SJCRH30 (cell line): ENCODE results near the gene UTP25. TPM values are rescaled to one million over a fixed set of nuclear protein-coding genes. Genes with fewer than 3 reads are reported as not detected.
A peak's percentile ranks its signal among the peaks of the same experiment; 100 is the strongest.

Source experiments
- DNase-seq, 2 experiments: peaks; one replicate each; pipeline ENCODE4 v3.0.0-alpha.2; 2015 to 2020
- H3K27ac ChIP-seq: fragments of 250-450 bp; sonication (Bioruptor Pico); 2 replicates; pipeline ENCODE4 v1.5.1; 2020; ENCODE audit warnings: mild to moderate bottlenecking, moderate library complexity
- H3K27me3 ChIP-seq: fragments of 250-450 bp; sonication (Bioruptor Pico); 2 replicates; pipeline ENCODE4 v1.5.1; 2020; ENCODE audit warnings: mild to moderate bottlenecking, moderate library complexity
- H3K36me3 ChIP-seq: fragments of 250-450 bp; sonication (Bioruptor Pico); 2 replicates; pipeline ENCODE4 v1.5.1; 2020; ENCODE audit warnings: mild to moderate bottlenecking, moderate library complexity
- H3K4me1 ChIP-seq: fragments of 250-450 bp; sonication (Bioruptor Pico); 2 replicates; pipeline ENCODE4 v1.5.1; 2020; ENCODE audit warnings: mild to moderate bottlenecking, moderate library complexity
- H3K4me3 ChIP-seq: fragments of 250-450 bp; sonication (Bioruptor Pico); 2 replicates; pipeline ENCODE4 v1.5.1; 2020; ENCODE audit warnings: mild to moderate bottlenecking, moderate library complexity
- H3K9me3 ChIP-seq: fragments of 250-450 bp; sonication (Bioruptor Pico); replicated peaks from 2 replicates; pipeline ENCODE4 v1.5.1; 2020; ENCODE audit warnings: mild to moderate bottlenecking, moderate library complexity
- total RNA-seq: library from RNA; depleted of rRNA; stranded (reverse); fragments of >200 nt; shearing (Covaris generic); gene quantifications from 2 replicates; pipeline ENCODE4 v1.2.3, GENCODE V29; 2014

UTP25 gene
- total RNA-seq, 1 experiment from 2014 or later: 14.2 TPM

- H3K27me3 ChIP-seq: no peaks in the 10 kb centered on the region
- peak; percentile 30 to 63 for DNase-seq
- H3K27ac ChIP-seq: no peak overlapping the region
- peaks cover 22% of the 10 kb centered on the region for H3K4me1 ChIP-seq
- H3K36me3 ChIP-seq: no peaks in the 10 kb centered on the region
- no peak overlapping the region for H3K4me3 ChIP-seq
- peaks cover 8% of the 10 kb centered on the region; the same call in 1 of the 2 replicates for H3K9me3 ChIP-seq
These were observed 34.9 kb downstream of the UTP25 start for GRCh38 chr1:209862391-209863356.

- Histone ChIP-seq H3K4me1 (peaks cover 22% of the 10 kb centered on the region), H3K27ac (no peak overlapping the region), H3K4me3 (no peak overlapping the region), H3K36me3 (no peaks in the 10 kb centered on the region), H3K9me3 (peaks cover 9% of the 10 kb centered on the region; the same call in 1 of the 2 replicates), H3K27me3 (no peaks in the 10 kb centered on the region)
- DNase-seq: no peak
These were observed 36.2 kb downstream of the UTP25 start for GRCh38 chr1:209863766-209864485.

- DNase-seq: no peak
These were observed 38.4 kb downstream of the UTP25 start for GRCh38 chr1:209866201-209866600.

DNA sequence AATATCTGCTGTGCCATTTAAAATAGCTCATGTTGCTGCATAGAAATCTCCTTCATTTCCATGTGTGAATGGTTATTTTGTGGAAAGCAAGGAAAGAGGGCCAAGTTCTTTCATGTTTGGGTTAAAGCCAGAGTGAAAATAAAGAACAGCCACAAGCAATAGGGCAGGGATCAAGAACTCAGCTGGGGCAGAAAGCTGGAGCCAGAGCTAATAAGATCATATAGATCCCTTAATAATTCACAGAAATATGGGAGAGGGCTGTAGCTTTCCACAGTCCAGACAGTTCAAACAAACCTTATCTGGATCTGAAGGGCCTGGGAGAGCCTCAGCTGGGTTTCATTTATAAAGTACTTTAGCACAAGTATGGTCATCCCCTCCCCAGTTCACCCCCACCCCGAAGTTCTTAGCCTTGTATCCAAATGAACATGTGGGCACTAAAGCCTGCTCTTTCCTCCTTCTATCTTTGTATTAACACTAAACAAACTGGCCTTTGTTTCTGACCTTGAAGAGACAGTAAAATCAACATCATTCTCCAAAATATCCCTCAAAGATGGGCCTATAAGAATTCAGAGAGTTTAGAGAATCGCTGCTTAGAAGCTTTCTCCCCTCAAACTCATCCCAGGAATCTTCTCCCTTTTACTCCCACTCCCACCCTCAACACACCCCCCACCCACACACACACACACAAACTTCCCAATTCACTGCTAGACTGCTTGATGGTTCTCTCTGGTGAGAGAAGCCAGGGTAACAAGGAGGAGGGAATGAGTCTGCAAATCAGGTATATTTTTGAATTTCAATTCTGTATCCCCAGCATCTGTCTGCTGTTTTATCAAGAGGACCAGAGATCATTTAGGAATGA, 41.7 kb downstream of the UTP25 start:
- H3K4me1 ChIP-seq: peaks cover 12% of the 10 kb centered on the region
- no peaks in the 10 kb centered on the region for H3K27me3 ChIP-seq
- peaks cover 9% of the 10 kb centered on the region; the same call in 1 of the 2 replicates for H3K9me3 ChIP-seq
- H3K36me3 ChIP-seq: no peaks in the 10 kb centered on the region; the same call in 1 of the 2 replicates
- no peak for DNase-seq
- no peak overlapping the region for H3K4me3 ChIP-seq
- no peak overlapping the region for H3K27ac ChIP-seq

More at GRCh38 chr1:209866201-209866600, 38.4 kb downstream of the UTP25 start:
- Histone ChIP-seq H3K36me3 (no peaks in the 10 kb centered on the region; the same call in 1 of the 2 replicates), H3K4me1 (peaks cover 17% of the 10 kb centered on the region), H3K9me3 (peaks cover 9% of the 10 kb centered on the region; the same call in 1 of the 2 replicates), H3K27me3 (no peaks in the 10 kb centered on the region), H3K27ac (no peak overlapping the region), H3K4me3 (no peak overlapping the region)

GRCh38 chr1:209870151-209870831, 42.5 kb downstream of the UTP25 start:
- H3K27ac ChIP-seq: no peak overlapping the region
- H3K9me3 ChIP-seq: peaks cover 9% of the 10 kb centered on the region; the same call in 1 of the 2 replicates
- H3K27me3 ChIP-seq: no peaks in the 10 kb centered on the region
- H3K4me3 ChIP-seq: no peak overlapping the region
- peaks cover 13% of the 10 kb centered on the region for H3K4me1 ChIP-seq
- DNase-seq: no peak
- no peaks in the 10 kb centered on the region; the same call in 1 of the 2 replicates for H3K36me3 ChIP-seq

DNA sequence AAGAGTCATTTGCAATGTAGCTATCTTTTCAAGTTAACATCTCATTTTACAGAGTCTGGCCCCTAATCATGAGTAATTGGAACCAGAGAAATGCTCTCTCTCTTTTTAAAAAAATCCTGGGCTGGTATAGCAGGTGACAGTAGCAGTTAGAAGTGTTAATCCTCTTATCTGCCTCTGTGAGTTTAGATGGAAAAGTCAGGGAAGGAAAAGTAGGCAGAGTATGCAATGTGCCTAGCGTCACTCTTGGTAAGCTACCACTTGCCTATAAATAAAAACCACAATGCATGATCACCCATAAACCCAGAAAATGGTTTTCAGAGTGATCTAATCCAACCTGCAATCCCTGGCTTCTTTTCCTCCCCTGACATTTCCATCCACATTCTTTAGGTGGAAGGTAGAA, 43.2 kb downstream of the UTP25 start:
- DNase-seq: no peak
- no peak overlapping the region for H3K4me3 ChIP-seq
- peaks cover 20% of the 10 kb centered on the region for H3K4me1 ChIP-seq
- H3K36me3 ChIP-seq: no peaks in the 10 kb centered on the region; the same call in 1 of the 2 replicates
- H3K27me3 ChIP-seq: no peaks in the 10 kb centered on the region
- H3K9me3 ChIP-seq: peaks cover 9% of the 10 kb centered on the region; the same call in 1 of the 2 replicates
- H3K27ac ChIP-seq: no peak overlapping the region

- Histone ChIP-seq H3K36me3 (no peaks in the 10 kb centered on the region; the same call in 1 of the 2 replicates), H3K4me1 (peaks cover 23% of the 10 kb centered on the region), H3K9me3 (peaks cover 7% of the 10 kb centered on the region; the same call in 1 of the 2 replicates), H3K4me3 (no peak overlapping the region), H3K27me3 (no peaks in the 10 kb centered on the region), H3K27ac (no peak overlapping the region)
- DNase-seq: no peak
These were observed 43.7 kb downstream of the UTP25 start for GRCh38 chr1:209871430-209871829.

DNA sequence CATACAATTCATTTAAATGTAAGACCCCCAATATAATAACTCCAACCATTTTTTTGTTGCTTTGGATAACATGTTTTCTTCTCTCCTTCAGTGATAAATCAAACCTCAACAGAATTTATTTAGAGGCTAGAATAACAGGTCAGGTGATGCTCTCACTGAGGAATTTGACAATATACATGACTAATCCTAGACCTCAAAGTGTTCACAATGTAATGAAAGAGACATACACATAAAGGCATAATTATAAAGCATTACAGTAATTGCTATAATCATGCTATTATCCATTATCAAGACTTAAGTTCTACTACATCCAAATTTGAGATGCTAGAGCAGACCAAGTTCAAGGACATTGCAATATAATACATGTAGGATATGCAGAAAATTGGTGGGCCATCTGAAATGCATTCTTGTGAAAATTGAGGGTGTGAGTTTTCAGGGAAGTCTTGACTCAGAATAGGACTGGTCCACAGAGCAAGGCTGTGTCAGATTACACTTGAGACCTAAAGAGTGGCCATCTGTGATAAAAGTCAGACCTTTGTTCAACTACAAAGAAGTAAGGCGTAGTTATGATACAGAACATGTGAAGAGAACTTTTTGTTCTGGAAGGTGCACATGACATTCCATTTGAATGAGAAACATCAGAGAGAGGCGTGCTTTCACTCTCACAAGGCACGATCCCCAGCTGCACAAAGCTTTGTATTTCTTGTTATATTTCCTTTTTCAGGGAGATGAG, 45.5 kb downstream of the UTP25 start:
- H3K36me3 ChIP-seq: no peaks in the 10 kb centered on the region; the same call in 1 of the 2 replicates
- H3K9me3 ChIP-seq: no peaks in the 10 kb centered on the region
- no peaks in the 10 kb centered on the region for H3K27me3 ChIP-seq
- peaks cover 37% of the 10 kb centered on the region for H3K4me1 ChIP-seq
- H3K27ac ChIP-seq: no peak overlapping the region
- DNase-seq: no peak
- no peak overlapping the region for H3K4me3 ChIP-seq

DNA sequence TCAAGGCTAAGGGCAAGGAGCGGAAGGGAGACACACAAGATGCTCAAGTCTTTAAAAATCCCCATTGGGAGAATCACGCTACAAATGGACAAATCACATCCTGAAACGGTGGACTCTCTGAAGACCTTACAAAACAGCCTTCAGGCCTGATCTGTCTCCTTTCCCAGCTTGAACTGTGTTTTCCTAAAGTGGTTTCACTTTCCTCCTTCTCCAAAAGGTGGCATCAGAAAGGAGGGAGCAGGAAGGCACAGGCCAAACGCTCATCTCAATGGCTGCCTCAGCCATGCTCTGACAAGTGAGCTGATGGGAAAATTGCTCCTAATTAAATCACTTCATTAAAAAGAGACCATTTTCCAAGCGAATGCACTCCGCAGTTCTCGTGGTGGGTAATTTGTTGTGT, 47.7 kb downstream of the UTP25 start:
- peak overlapping the region; percentile 35 for H3K4me3 ChIP-seq
- peak; percentile 66 to 83 for DNase-seq
- H3K27me3 ChIP-seq: no peaks in the 10 kb centered on the region
- peaks cover 49% of the 10 kb centered on the region for H3K4me1 ChIP-seq
- H3K36me3 ChIP-seq: no peaks in the 10 kb centered on the region; the same call in 1 of the 2 replicates
- no peaks in the 10 kb centered on the region for H3K9me3 ChIP-seq
- peak overlapping the region; percentile 96 for H3K27ac ChIP-seq

- Histone ChIP-seq H3K4me1 (peaks cover 49% of the 10 kb centered on the region), H3K27ac (peak overlapping the region; percentile 96), H3K9me3 (no peaks in the 10 kb centered on the region), H3K4me3 (peak overlapping the region; percentile 35), H3K36me3 (no peaks in the 10 kb centered on the region), H3K27me3 (no peaks in the 10 kb centered on the region)
- DNase-seq: peak; percentile 88 to 96
These were observed 48.5 kb downstream of the UTP25 start for GRCh38 chr1:209876078-209876800.

- Histone ChIP-seq H3K4me3 (no peak overlapping the region), H3K27ac (peak overlapping the region; percentile 96), H3K27me3 (no peaks in the 10 kb centered on the region)
These were observed 49.5 kb downstream of the UTP25 start for GRCh38 chr1:209877087-209877764.

GRCh38 chr1:209878964-209879363, 51.2 kb downstream of the UTP25 start:
- Histone ChIP-seq H3K27ac (peak overlapping the region; percentile 35), H3K4me3 (no peak overlapping the region), H3K36me3 (no peaks in the 10 kb centered on the region), H3K9me3 (no peaks in the 10 kb centered on the region), H3K27me3 (no peaks in the 10 kb centered on the region), H3K4me1 (peaks cover 51% of the 10 kb centered on the region)
- no peak for DNase-seq

More at GRCh38 chr1:209877087-209877764, 49.5 kb downstream of the UTP25 start:
- no peaks in the 10 kb centered on the region for H3K9me3 ChIP-seq
- no peak for DNase-seq
- H3K4me1 ChIP-seq: peaks cover 49% of the 10 kb centered on the region
- no peaks in the 10 kb centered on the region for H3K36me3 ChIP-seq
